IMR-90 (cell line): ENCODE measurements around the gene BTG4. TPM values are rescaled to one million over a fixed set of nuclear protein-coding genes. Genes with fewer than 3 reads are reported as not detected.

Experiments
- ATAC-seq: fragments of 200-7000 bp; cut with Tn5 transposase; 2 replicates; pipeline ENCODE4 v1.9.1; 2020; ENCODE audit warnings: low read depth, mild to moderate bottlenecking, moderate library complexity
- BruUV-seq: library from RNA; stranded (reverse); fragments of 400-500 nt; replicated peaks from 2 replicates; lab custom pipeline; 2021; lab: Mats Ljungman, UMichigan
- CTCF ChIA-PET: fragments of 300-600 bp; formaldehyde crosslinking; extraction: SDS; loops from one replicate; lab custom pipeline; 2021; ENCODE audit warnings: antibody characterized with exemption; lab: Yijun Ruan, JAX
- POLR2A ChIA-PET: fragments of 300-600 bp; sonication (Branson Sonifier 250); formaldehyde crosslinking; loops from one replicate; lab custom pipeline; 2022; ENCODE audit warnings: antibody characterized with exemption; ENCODE audit not compliant: unreplicated experiment; lab: Charles Lee
- DNase-seq: peaks from one replicate; pipeline ENCODE4 v3.0.0; 2013
- H2AFZ ChIP-seq: replicated peaks from 2 replicates; pipeline ENCODE3; 2013; ENCODE audit warnings: low read length, mild to moderate bottlenecking; ENCODE audit not compliant: poor library complexity
- H2AK5ac ChIP-seq: 2 replicates; pipeline ENCODE4 v1.6.1; 2013; ENCODE audit warnings: low read depth, low read length, inconsistent platforms
- H2AK9ac ChIP-seq: replicated peaks from 2 replicates; pipeline ENCODE3; 2013; ENCODE audit warnings: mild to moderate bottlenecking, low read depth, low read length, moderate library complexity; ENCODE audit not compliant: poor library complexity
- H2BK120ac ChIP-seq: 2 replicates; pipeline ENCODE4 v1.6.1; 2013; ENCODE audit warnings: low read depth, low read length, inconsistent platforms
- H2BK15ac ChIP-seq: 3 replicates; pipeline ENCODE4 v1.6.1; 2013; ENCODE audit warnings: low read depth, low read length, inconsistent platforms
- H2BK20ac ChIP-seq: 2 replicates; pipeline ENCODE4 v1.6.1; 2013; ENCODE audit warnings: low read depth, mild to moderate bottlenecking, inconsistent platforms, low read length, moderate library complexity
- H2BK5ac ChIP-seq: 2 replicates; pipeline ENCODE4 v1.6.1; 2013; ENCODE audit warnings: mild to moderate bottlenecking, low read depth, low read length, inconsistent platforms; ENCODE audit not compliant: poor library complexity, severe bottlenecking
- H3K14ac ChIP-seq: replicated peaks from 2 replicates; pipeline ENCODE4 v1.6.1; 2013; ENCODE audit warnings: low read depth, low read length, inconsistent platforms
- H3K18ac ChIP-seq: 2 replicates; pipeline ENCODE4 v1.6.1; 2013; ENCODE audit warnings: low read depth, low read length, control low read depth
- H3K23ac ChIP-seq: 2 replicates; pipeline ENCODE4 v1.6.1; 2013; ENCODE audit warnings: low read depth, low read length, inconsistent platforms
- H3K27ac ChIP-seq: 2 replicates; pipeline ENCODE4 v1.5.1; 2013; ENCODE audit warnings: mild to moderate bottlenecking, control low read depth, low read length; ENCODE audit not compliant: insufficient read depth
- H3K27me3 ChIP-seq: 2 replicates; pipeline ENCODE4 v1.6.1; 2013; ENCODE audit warnings: low read length; ENCODE audit not compliant: control insufficient read depth, insufficient read depth
- H3K36me3 ChIP-seq: 2 replicates; pipeline ENCODE4 v1.6.1; 2013; ENCODE audit warnings: low read length, mixed read lengths; ENCODE audit not compliant: control insufficient read depth, insufficient read depth
- H3K4ac ChIP-seq: 2 replicates; pipeline ENCODE4 v1.6.1; 2013; ENCODE audit warnings: low read depth, low read length, inconsistent platforms
- H3K4me1 ChIP-seq: 2 replicates; pipeline ENCODE4 v1.6.1; 2013; ENCODE audit warnings: low read length, mixed read lengths; ENCODE audit not compliant: control insufficient read depth, insufficient read depth
- H3K4me2 ChIP-seq: 2 replicates; pipeline ENCODE4 v1.6.1; 2013; ENCODE audit warnings: low read depth, mild to moderate bottlenecking, control low read depth, low read length, moderate library complexity
- H3K4me3 ChIP-seq: 2 replicates; pipeline ENCODE4 v1.5.1; 2013; ENCODE audit warnings: low read depth, mild to moderate bottlenecking, control low read depth, low read length, moderate library complexity; ENCODE audit not compliant: insufficient read depth
- H3K56ac ChIP-seq: 2 replicates; pipeline ENCODE4 v1.6.1; 2013; ENCODE audit warnings: low read length, inconsistent platforms; ENCODE audit not compliant: insufficient read depth; ENCODE audit errors: extremely low read depth
- H3K79me1 ChIP-seq, 2 experiments: 2 replicates each; pipeline ENCODE4 v1.6.1; 2013; ENCODE audit warnings: low read length in 2 of 2, inconsistent platforms in 1 of 2, low read depth in 1 of 2
- H3K9ac ChIP-seq: 2 replicates; pipeline ENCODE4 v1.6.1; 2013; ENCODE audit warnings: low read depth, low read length, control low read depth
- H3K9me1 ChIP-seq: 2 replicates; pipeline ENCODE4 v1.6.1; 2013; ENCODE audit warnings: low read length, inconsistent platforms; ENCODE audit not compliant: insufficient read depth
- H3K9me3 ChIP-seq: 2 replicates; pipeline ENCODE4 v1.6.1; 2013; ENCODE audit warnings: low read length; ENCODE audit not compliant: control insufficient read depth, insufficient read depth
- H4K20me1 ChIP-seq: 2 replicates; pipeline ENCODE4 v1.6.1; 2013; ENCODE audit warnings: low read length, inconsistent platforms; ENCODE audit not compliant: insufficient read depth
- H4K5ac ChIP-seq: 2 replicates; pipeline ENCODE4 v1.6.1; 2013; ENCODE audit warnings: mild to moderate bottlenecking, low read depth, low read length, control low read depth
- H4K8ac ChIP-seq, 2 experiments: 2 replicates each; pipeline ENCODE4 v1.6.1; 2013; ENCODE audit warnings: low read depth in 2 of 2, low read length in 2 of 2, control low read depth in 1 of 2, inconsistent platforms in 1 of 2
- H4K91ac ChIP-seq: 2 replicates; pipeline ENCODE4 v1.6.1; 2013; ENCODE audit warnings: low read depth, low read length, inconsistent platforms; ENCODE audit not compliant: insufficient read depth
- CEBPB ChIP-seq: IDR thresholded peaks from 2 replicates; pipeline ENCODE4 v1.6.1; 2012; ENCODE audit warnings: low read depth, low read length, improper control_type of control experiment
- FOS ChIP-seq: fragments of 150-350 bp; IDR thresholded peaks from 2 replicates; pipeline ENCODE4 v1.6.1; 2016; ENCODE audit warnings: low read depth, low read length
- MAZ ChIP-seq: IDR thresholded peaks from 2 replicates; pipeline ENCODE4 v1.6.1; 2012; ENCODE audit warnings: low read depth, mild to moderate bottlenecking, low read length, improper control_type of control experiment, moderate library complexity, borderline replicate concordance
- RFX5 ChIP-seq: IDR thresholded peaks from 2 replicates; pipeline ENCODE4 v1.8.0; 2012; ENCODE audit warnings: low read depth, mild to moderate bottlenecking, low read length, moderate library complexity
- WGBS, 2 experiments: methylation state at CpG; one replicate each; pipeline versions ENCODE4 v1.1.5 to v1.1.7; 2013; ENCODE audit warnings: missing lambda C conversion rate in 2 of 2; ENCODE audit not compliant: insufficient read length in 1 of 2; ENCODE audit errors: extremely low coverage in 2 of 2; 5-methylcytosine and 5-hydroxymethylcytosine counted together
- dilution Hi-C: fragments of 300-500 bp; cut with HindIII; formaldehyde crosslinking; loops from one replicate; pipeline ENCODE4 v1.14.3; 2018; ENCODE audit warnings: low sequenced_read_pairs; ENCODE audit not compliant: unreplicated experiment
- in situ Hi-C: fragments of 300-500 bp; cut with MboI; formaldehyde crosslinking; loops from 3 replicates; pipeline ENCODE4 v1.14.3; 2019; ENCODE audit warnings: low sequenced_read_pairs, inconsistent platforms, mixed read lengths
- intact Hi-C: fragments of 100-400 bp; cut with micrococcal nuclease; formaldehyde crosslinking; loops from 2 replicates; pipeline ENCODE4 v1.10.0; 2022
- polyA plus RNA-seq, 3 experiments: library from polyadenylated mRNA; depleted of rRNA; stranded (reverse); fragments of >200 nt; gene quantifications; 2 replicates each; pipeline ENCODE4 v1.2.3, GENCODE V29; 2012; ENCODE audit warnings: low replicate concordance in 1 of 3
- total RNA-seq: library from RNA; depleted of rRNA; stranded (reverse); fragments of >200 nt; gene quantifications from 2 replicates; pipeline ENCODE4 v1.2.3, GENCODE V29; 2012
- TF ChIP-seq, protein P1 (sequence below): fragments of 150-350 bp; IDR thresholded peaks from 2 replicates; pipeline ENCODE4 v1.6.1; 2016; ENCODE audit warnings: low read depth, mild to moderate bottlenecking, low read length, moderate library complexity, borderline replicate concordance
- TF ChIP-seq, protein P2 (sequence below): fragments of 150-350 bp; IDR thresholded peaks from 2 replicates; pipeline ENCODE4 v1.6.1; 2017; ENCODE audit warnings: mild to moderate bottlenecking, antibody characterized with exemption, low read length, low read depth

The BTG4 gene
- total and polyA plus RNA-seq, 2 of the 4 experiments (the other 2 are of a cell fraction), result not detected

DNA sequence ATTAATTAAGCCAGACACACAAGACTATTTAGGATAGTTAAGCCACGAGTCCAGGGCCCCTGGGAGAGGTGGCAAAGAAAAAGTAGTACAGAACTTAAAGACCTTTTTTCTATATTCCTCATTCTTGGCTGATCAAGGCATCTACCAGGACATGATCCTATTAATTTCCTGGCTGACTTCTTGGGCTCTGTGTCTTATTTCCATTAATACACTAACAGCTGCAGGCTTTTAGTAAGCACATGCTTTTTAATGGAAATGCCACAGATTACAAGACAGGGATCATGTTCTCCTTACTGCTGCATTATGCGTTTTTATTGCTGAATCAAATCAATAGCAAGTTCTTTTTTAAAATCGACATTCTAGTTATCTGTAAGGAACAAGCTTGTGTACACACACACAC lies 35.2 kb downstream of the BTG4 start:
- CTCF ChIA-PET, result interaction anchor here (0.8 kb wide), 1 partner anchor 13 kb away, joined by 3 read pairs; no protein-coding TSS in a partner anchor
- Histone ChIP-seq H2BK15ac (no peak overlapping the region), H2AK9ac (no peak overlapping the region), H4K8ac (no peak overlapping the region), H3K4me1 (no peaks in the 10 kb centered on the region), H3K9me3 (no peaks in the 10 kb centered on the region), H3K14ac (no peak overlapping the region), H3K79me1 (no peaks in the 10 kb centered on the region), H3K9me1 (no peaks in the 10 kb centered on the region), H2BK120ac (no peak overlapping the region), H3K9ac (no peak overlapping the region), H3K18ac (no peak overlapping the region), H3K36me3 (no peaks in the 10 kb centered on the region), H4K20me1 (no peaks in the 10 kb centered on the region), H3K27ac (no peak overlapping the region), H2BK20ac (no peak overlapping the region), H4K5ac (no peak overlapping the region), H3K4ac (no peak overlapping the region), H2BK5ac (no peak overlapping the region), H4K91ac (no peak overlapping the region), H3K4me3 (no peak overlapping the region), H3K4me2 (no peak overlapping the region), H3K56ac (no peak overlapping the region), H2AK5ac (no peak overlapping the region), H2AFZ (no peak overlapping the region), H3K23ac (no peak overlapping the region), H3K27me3 (no peaks in the 10 kb centered on the region)
- TF ChIP-seq CEBPB (no peak), RFX5 (no peak), MAZ (no peak), FOS (no peak)
- TF ChIP-seq, protein P1, sequence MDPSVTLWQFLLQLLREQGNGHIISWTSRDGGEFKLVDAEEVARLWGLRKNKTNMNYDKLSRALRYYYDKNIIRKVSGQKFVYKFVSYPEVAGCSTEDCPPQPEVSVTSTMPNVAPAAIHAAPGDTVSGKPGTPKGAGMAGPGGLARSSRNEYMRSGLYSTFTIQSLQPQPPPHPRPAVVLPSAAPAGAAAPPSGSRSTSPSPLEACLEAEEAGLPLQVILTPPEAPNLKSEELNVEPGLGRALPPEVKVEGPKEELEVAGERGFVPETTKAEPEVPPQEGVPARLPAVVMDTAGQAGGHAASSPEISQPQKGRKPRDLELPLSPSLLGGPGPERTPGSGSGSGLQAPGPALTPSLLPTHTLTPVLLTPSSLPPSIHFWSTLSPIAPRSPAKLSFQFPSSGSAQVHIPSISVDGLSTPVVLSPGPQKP, result no peak
- TF ChIP-seq, protein P2, sequence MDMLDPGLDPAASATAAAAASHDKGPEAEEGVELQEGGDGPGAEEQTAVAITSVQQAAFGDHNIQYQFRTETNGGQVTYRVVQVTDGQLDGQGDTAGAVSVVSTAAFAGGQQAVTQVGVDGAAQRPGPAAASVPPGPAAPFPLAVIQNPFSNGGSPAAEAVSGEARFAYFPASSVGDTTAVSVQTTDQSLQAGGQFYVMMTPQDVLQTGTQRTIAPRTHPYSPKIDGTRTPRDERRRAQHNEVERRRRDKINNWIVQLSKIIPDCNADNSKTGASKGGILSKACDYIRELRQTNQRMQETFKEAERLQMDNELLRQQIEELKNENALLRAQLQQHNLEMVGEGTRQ, result no peak
- DNase-seq (no peak), ATAC-seq (no peak)
- POLR2A ChIA-PET, result no interaction called here
- intact Hi-C loops, result no loop called here
- whole genome bisulfite sequencing, 2 experiments, result no CpG with 5 or more reads among the region's 3 CpGs
- BruUV-seq, result no TSS peak
- in situ Hi-C loops, result no loop called here
- dilution Hi-C loops, result no loop called here
